Measurements from ENCODE around the gene GFRA1. TPM values are rescaled to one million over a fixed set of nuclear protein-coding genes. Genes with fewer than 3 reads are reported as not detected.

Gene GFRA1
- total and polyA plus RNA-seq, 2 of the 8 experiments (the other 6 are each of a cell fraction or from before 2014, with no cell fraction given): 1.1 to 2.0 TPM

DNA sequence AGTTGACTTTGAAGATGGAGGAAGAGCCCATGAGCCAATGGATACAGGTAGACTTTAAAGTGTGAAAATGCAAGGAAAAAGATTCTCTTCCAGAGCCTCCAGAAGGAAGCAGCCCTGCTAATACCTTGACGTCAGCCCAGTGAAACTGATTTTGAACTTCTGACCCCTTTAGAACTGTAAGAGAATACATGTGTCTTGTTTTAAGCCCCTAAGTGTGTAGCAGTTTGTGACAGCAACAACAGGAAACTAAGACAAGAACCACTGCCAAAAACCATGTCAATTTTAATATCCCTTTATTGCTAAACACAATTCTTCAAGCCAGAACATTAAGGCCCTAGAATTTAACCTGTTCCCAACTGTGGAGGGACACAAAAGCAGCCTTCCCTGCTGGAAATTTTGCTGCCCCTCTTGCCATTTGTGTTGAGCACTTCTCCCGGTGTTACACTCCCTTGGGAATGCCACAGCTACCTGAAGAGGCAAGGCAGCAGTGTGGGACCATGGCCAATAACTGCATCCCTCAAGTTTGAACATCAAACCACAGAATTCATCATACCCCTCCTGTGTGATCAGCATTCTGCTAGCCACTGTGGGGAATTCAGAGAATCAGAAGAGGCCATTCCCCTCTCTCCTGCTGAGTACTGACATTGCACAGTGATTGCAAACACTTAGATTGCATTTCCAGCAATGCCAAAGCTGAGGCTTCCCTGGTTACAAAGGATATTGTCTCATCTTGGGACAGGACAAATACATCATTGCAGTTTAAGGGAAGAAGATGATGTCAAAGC, 38.9 kb upstream of the GFRA1 start:
- Histone ChIP-seq H3K56ac (replicated peaks; ENCODE audit: insufficient read length, low read depth, low read length) (no peak overlapping the region), H3K9ac (replicated peaks in 1 of 4; ENCODE audit: extremely low read depth in 1 of 4, low read depth in 3 of 4, low read length in 3 of 4) (no peak overlapping the region), H2BK12ac (ENCODE audit: low read depth, low read length) (no peak overlapping the region), H2AFZ (ENCODE audit: low read length) (no peak overlapping the region), H2BK120ac (replicated peaks; ENCODE audit: low read depth, low read length) (no peak overlapping the region), H3K9me3 (ENCODE audit: insufficient read depth in 2 of 2, low read depth in 1 of 2, low read length in 1 of 2) (no peaks in the 10 kb centered on the region), H4K91ac (replicated peaks; ENCODE audit: insufficient read length, low read length) (no peak overlapping the region), H3K14ac (ENCODE audit: insufficient read length) (no peak overlapping the region), H4K20me1 (replicated peaks in 1 of 2; ENCODE audit: control insufficient read depth in 1 of 2, insufficient read depth in 2 of 2, low read length in 2 of 2) (no peaks in the 10 kb centered on the region), H3K27me3 (replicated peaks in 1 of 4; ENCODE audit: control insufficient read depth in 3 of 4, extremely low read depth in 1 of 4, insufficient read depth in 3 of 4, low read length in 3 of 4) (no peaks in the 10 kb centered on the region), H3K79me1 (ENCODE audit: low read depth, low read length) (no peaks in the 10 kb centered on the region), H3K36me3 (ENCODE audit: control insufficient read depth in 2 of 4, insufficient read depth in 4 of 4, low read length in 3 of 4) (no peaks in the 10 kb centered on the region), H3K18ac (ENCODE audit: extremely low read depth, low read length) (no peak overlapping the region), H3K27ac (ENCODE audit: low read depth, low read length) (no peak overlapping the region), H2BK20ac (ENCODE audit: low read length) (no peak overlapping the region), H2BK15ac (ENCODE audit: low read length) (no peak overlapping the region), H2BK5ac (ENCODE audit: low read depth, low read length) (no peak overlapping the region), H4K5ac (ENCODE audit: insufficient read length, low read depth, low read length) (no peak overlapping the region), H3K4ac (replicated peaks; ENCODE audit: insufficient read length, low read depth, low read length) (no peak overlapping the region), H3K4me2 (ENCODE audit: insufficient read depth in 1 of 2, low read depth in 2 of 2, low read length in 2 of 2) (no peak overlapping the region), H3K4me1 (replicated peaks in 1 of 4; ENCODE audit: control insufficient read depth in 3 of 4, insufficient read depth in 4 of 4, low read length in 3 of 4) (peaks cover 0 to 3% (median 0%) of the 10 kb centered on the region in 4 experiments; a peak in 1 of 7 replicates), H4K8ac (ENCODE audit: extremely low read depth, insufficient read depth, low read length) (no peak overlapping the region), H3K23me2 (ENCODE audit: low read depth, low read length) (no peaks in the 10 kb centered on the region), H3K4me3 (ENCODE audit: extremely low read depth in 1 of 4, insufficient read depth in 2 of 4, low read depth in 3 of 4, low read length in 4 of 4) (no peak overlapping the region), H3K23ac (ENCODE audit: insufficient read length) (no peak overlapping the region), H3K79me2 (ENCODE audit: control insufficient read depth in 1 of 2, insufficient read depth in 2 of 2, low read length in 2 of 2) (no peaks in the 10 kb centered on the region), H2AK5ac (ENCODE audit: low read depth, low read length) (no peak overlapping the region)
- WGBS, 2 experiments (ENCODE audit: extremely low coverage in 1 of 2, insufficient coverage in 1 of 2, insufficient read length in 1 of 2, insufficient replicate concordance in 2 of 2, low coverage in 1 of 2, low lambda C conversion rate in 2 of 2, missing lambda C conversion rate in 1 of 2): 92% methylated on average over 2 of the region's 2 CpGs; no CpG with 5 or more reads in 1 of the 2 experiments
- no peak for DNase-seq (ENCODE audit: low read depth in 1 of 2, low spot score in 2 of 2)
- ChIA-PET POLR2A (ENCODE audit: partially characterized antibody) (no interaction called here), CTCF (ENCODE audit: partially characterized antibody) (interaction anchor here (2.2 kb wide), 1 partner anchor 24 kb away, joined by 8 read pairs; no protein-coding TSS in a partner anchor)
- FAIRE-seq: no peak
- TF ChIP-seq SIN3A (conservative IDR thresholded peaks at IDR 0.05 in 1 of 2, IDR thresholded peaks at IDR 0.05 in 1 of 2; ENCODE audit: low read depth in 1 of 2, low read length in 2 of 2) (no peak), SP1 (IDR thresholded peaks at IDR 0.05; ENCODE audit: low read depth, low read length) (no peak), CHD2 (IDR thresholded peaks at IDR 0.05; ENCODE audit: low read length) (no peak), JUND (IDR thresholded peaks at IDR 0.05; ENCODE audit: low read length) (no peak), HDAC2 (IDR thresholded peaks at IDR 0.05; ENCODE audit: borderline replicate concordance in 1 of 2, low read depth in 2 of 2, low read length in 2 of 2) (no peak), BRCA1 (IDR thresholded peaks at IDR 0.05; ENCODE audit: low read depth, low read length) (no peak), TEAD4 (IDR thresholded peaks at IDR 0.05; ENCODE audit: low read depth, low read length) (no peak), FOSL1 (IDR thresholded peaks at IDR 0.05; ENCODE audit: insufficient read depth, low read depth, low read length) (no peak), SIX5 (IDR thresholded peaks at IDR 0.05; ENCODE audit: low read depth, low read length) (no peak), CHD1 (IDR thresholded peaks at IDR 0.05; ENCODE audit: low read depth, low read length) (no peak), BACH1 (IDR thresholded peaks at IDR 0.05; ENCODE audit: low read length) (no peak)
- TF ChIP-seq, protein P1, sequence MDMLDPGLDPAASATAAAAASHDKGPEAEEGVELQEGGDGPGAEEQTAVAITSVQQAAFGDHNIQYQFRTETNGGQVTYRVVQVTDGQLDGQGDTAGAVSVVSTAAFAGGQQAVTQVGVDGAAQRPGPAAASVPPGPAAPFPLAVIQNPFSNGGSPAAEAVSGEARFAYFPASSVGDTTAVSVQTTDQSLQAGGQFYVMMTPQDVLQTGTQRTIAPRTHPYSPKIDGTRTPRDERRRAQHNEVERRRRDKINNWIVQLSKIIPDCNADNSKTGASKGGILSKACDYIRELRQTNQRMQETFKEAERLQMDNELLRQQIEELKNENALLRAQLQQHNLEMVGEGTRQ (IDR thresholded peaks at IDR 0.05; ENCODE audit: low read length): no peak
